Dedifferentiated amniotic fluid mesenchymal stem cell (primary cell): ENCODE measurements around the gene FSHB.
"Not testable (repeated sequence)": the region's sequence is repeated elsewhere in the genome, so short reads cannot be mapped to it uniquely, and the experiment has no call there.

Experiments used
- DNase-seq: peaks from one replicate; pipeline ENCODE4 v3.0.0-alpha.2; 2016; ENCODE audit errors: extremely low spot score

FSHB gene

GRCh38 chr11:30268638-30269037, 37.8 kb downstream of the FSHB start:
- DNase-seq: not testable (repeated sequence)

- DNase-seq: no peak
Measured at GRCh38 chr11:30270671-30271070, 39.9 kb downstream of the FSHB start.

- no peak for DNase-seq
Measured at GRCh38 chr11:30277176-30277575, 46.4 kb downstream of the FSHB start.

- no peak for DNase-seq
Measured at GRCh38 chr11:30279796-30280195, 49.0 kb downstream of the FSHB start.

- no peak for DNase-seq
Measured at GRCh38 chr11:30281476-30282288, 50.9 kb downstream of the FSHB start.

- no peak for DNase-seq
Measured at GRCh38 chr11:30282289-30282631, 51.4 kb downstream of the FSHB start.
